Common myeloid progenitor, CD34-positive (primary cell): ENCODE data around the gene PUM1.

Source experiments
- CTCF ChIA-PET: fragments of 350-600 bp; sonication (Branson Sonifier 250); formaldehyde crosslinking; loops from one replicate; lab custom pipeline; 2021; ENCODE audit warnings: antibody characterized with exemption; lab: Charles Lee
- POLR2A ChIA-PET: fragments of 350-600 bp; sonication (Branson Sonifier 250); formaldehyde crosslinking; loops from one replicate; lab custom pipeline; 2021; ENCODE audit warnings: antibody characterized with exemption; lab: Charles Lee
- DNase-seq, 3 donors: peaks; one replicate each; pipeline versions ENCODE4 v3.0.0 to v3.0.0-alpha.2; 2013
- H3K27ac ChIP-seq, 2 experiments: 1 replicate in 1 of 2; 2 replicates in 1 of 2; pipeline ENCODE4 v1.7.0; 2013; ENCODE audit warnings: inconsistent platforms in 2 of 2, low read length in 2 of 2, mild to moderate bottlenecking in 2 of 2, low read depth in 1 of 2, moderate library complexity in 1 of 2; ENCODE audit not compliant: severe bottlenecking in 2 of 2, insufficient read depth in 1 of 2, poor library complexity in 1 of 2
- H3K27me3 ChIP-seq, 5 experiments: replicated peaks in 2 of 5; 1 replicate in 3 of 5; 2 replicates in 2 of 5; pipeline versions ENCODE4 v1.6.1 to v1.7.0; 2013; ENCODE audit warnings: low read length in 4 of 5, mild to moderate bottlenecking in 2 of 5, moderate library complexity in 2 of 5, inconsistent platforms in 1 of 5; ENCODE audit not compliant: insufficient read depth in 5 of 5, control insufficient read depth in 4 of 5
- H3K36me3 ChIP-seq, 4 experiments: 1 replicate in 2 of 4; 2 replicates in 2 of 4; pipeline versions ENCODE4 v1.6.1 to v1.7.0; 2013; ENCODE audit warnings: low read length in 3 of 4, control low read depth in 1 of 4, mild to moderate bottlenecking in 1 of 4; ENCODE audit not compliant: control insufficient read depth in 4 of 4, insufficient read depth in 4 of 4
- H3K4me1 ChIP-seq, 4 experiments: 1 replicate in 3 of 4; 2 replicates in 1 of 4; pipeline versions ENCODE4 v1.6.1 to v1.7.1; 2013; ENCODE audit warnings: low read length in 3 of 4, mild to moderate bottlenecking in 3 of 4, control low read depth in 1 of 4, inconsistent platforms in 1 of 4, moderate library complexity in 1 of 4; ENCODE audit not compliant: control insufficient read depth in 4 of 4, insufficient read depth in 4 of 4; ENCODE audit errors: control extremely low read depth in 1 of 4
- H3K4me3 ChIP-seq, 7 experiments: 1 replicate in 4 of 7; 2 replicates in 3 of 7; pipeline versions ENCODE4 v1.5.1 to v1.7.0; 2013; ENCODE audit warnings: mild to moderate bottlenecking in 7 of 7, low read length in 6 of 7, moderate library complexity in 6 of 7, inconsistent platforms in 2 of 7, low read depth in 2 of 7, control low read depth in 1 of 7; ENCODE audit not compliant: insufficient read depth in 4 of 7, control insufficient read depth in 1 of 7; ENCODE audit errors: extremely low read depth in 1 of 7
- H3K9me3 ChIP-seq, 5 experiments: 1 replicate in 4 of 5; 2 replicates in 1 of 5; pipeline versions ENCODE4 v1.6.1 to v1.7.1; 2013; ENCODE audit warnings: low read length in 4 of 5, mild to moderate bottlenecking in 2 of 5, inconsistent platforms in 1 of 5, low read depth in 1 of 5, moderate library complexity in 1 of 5; ENCODE audit not compliant: control insufficient read depth in 4 of 5, insufficient read depth in 2 of 5; ENCODE audit errors: control extremely low read depth in 1 of 5
- WGBS: methylation state at CpG from one replicate; pipeline ENCODE4 v1.1.5; 2013; ENCODE audit not compliant: insufficient coverage; 5-methylcytosine and 5-hydroxymethylcytosine counted together

PUM1 gene

DNA sequence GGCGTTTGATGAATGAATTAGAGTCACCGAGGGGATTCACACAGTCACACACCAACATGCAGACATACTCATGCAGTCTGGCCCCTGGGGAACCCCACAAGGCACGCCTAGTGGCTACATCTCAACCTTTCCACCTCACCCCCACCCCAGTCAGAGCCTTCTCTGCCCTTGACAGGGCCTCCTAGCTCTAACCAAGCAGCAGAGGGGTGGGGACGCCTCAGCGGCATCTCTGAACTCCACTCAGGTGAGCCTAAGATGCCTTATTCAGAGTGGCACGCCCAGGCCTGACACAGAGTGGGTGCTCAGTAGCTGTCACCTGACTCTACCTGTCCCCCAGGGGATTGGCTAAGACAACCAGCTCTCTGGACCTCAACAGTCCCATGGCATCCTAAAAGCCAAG lies 153.3 kb downstream of the PUM1 start:
- H3K9me3 ChIP-seq, result no peaks in the 10 kb centered on the region
- no peak for DNase-seq
- H3K27ac ChIP-seq, result no peak overlapping the region
- ChIA-PET CTCF (interaction anchor here (0.5 to 8.4 kb wide), 24 partner anchors 10 to 193 kb away, joined by 3 to 252 read pairs (median 6); partner anchors contain the start of gene MATN1), POLR2A (no interaction called here)
- 93% methylated on average over 4 of the region's 6 CpGs for WGBS
- no peaks in the 10 kb centered on the region for H3K36me3 ChIP-seq
- H3K4me3 ChIP-seq, result no peak overlapping the region
- peaks cover 0 to 35% (median 25%) of the 10 kb centered on the region in 5 experiments for H3K27me3 ChIP-seq
- peaks cover 0 to 29% (median 16%) of the 10 kb centered on the region in 4 experiments for H3K4me1 ChIP-seq

GRCh38 chr1:30911059-30911954 lies 154.2 kb downstream of the PUM1 start:
- POLR2A ChIA-PET, result no interaction called here
- peaks cover 0 to 29% (median 16%) of the 10 kb centered on the region in 4 experiments for H3K4me1 ChIP-seq
- DNase-seq, result peak; percentile 62 to 76 (median 69)

DNA sequence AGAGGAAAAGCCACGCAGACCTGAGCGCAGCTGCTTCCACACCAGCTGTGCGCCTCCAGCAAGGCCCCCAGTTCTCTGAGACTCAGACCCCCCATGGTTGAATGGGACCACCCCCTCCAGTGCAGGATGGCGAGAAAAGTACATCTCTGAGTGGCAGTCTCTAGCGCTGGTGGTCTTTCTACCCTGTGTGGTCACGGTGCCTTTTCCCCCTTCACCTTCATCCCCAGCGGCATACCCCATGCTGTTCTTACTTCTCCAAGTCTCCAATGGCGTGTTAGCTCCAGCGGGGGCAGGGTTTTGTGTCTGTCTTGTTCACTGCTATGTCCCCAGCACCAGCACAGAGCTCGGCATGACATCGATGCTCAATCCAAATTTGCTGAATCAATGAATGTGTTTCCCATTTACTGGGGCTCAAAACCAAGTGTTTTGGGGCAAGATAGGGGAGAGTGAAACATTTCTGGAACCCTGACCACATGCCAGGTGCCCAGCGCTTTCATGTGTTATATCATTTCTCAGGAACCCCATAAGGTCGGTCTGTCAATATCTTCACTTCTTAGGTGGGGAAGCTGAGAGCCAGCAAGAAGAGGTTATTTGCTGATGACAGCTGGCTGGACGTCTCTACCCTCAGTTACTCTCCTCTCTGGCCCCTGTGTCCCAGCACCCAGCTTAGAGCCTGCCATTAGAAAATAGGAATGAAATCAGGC lies 156.0 kb downstream of the PUM1 start:
- Histone ChIP-seq H3K36me3 (no peaks in the 10 kb centered on the region), H3K4me1 (peaks cover 0 to 29% (median 16%) of the 10 kb centered on the region in 4 experiments), H3K4me3 (no peak overlapping the region), H3K27ac (no peak overlapping the region), H3K9me3 (no peaks in the 10 kb centered on the region), H3K27me3 (peaks cover 0 to 60% (median 41%) of the 10 kb centered on the region in 5 experiments)
- POLR2A ChIA-PET, result interaction anchor here (1.2 kb wide), 1 partner anchor 37 kb away, joined by 3 read pairs; no protein-coding TSS in a partner anchor
- CTCF ChIA-PET, result interaction anchor here (2.0 to 8.4 kb wide), 9 partner anchors 11 to 190 kb away, joined by 7 to 252 read pairs (median 33); no protein-coding TSS in a partner anchor
- DNase-seq, result peak in 2 of 3 donors; percentile 46 to 48
- 28% methylated on average over 13 of the region's 14 CpGs for WGBS

More at GRCh38 chr1:30911059-30911954, 154.2 kb downstream of the PUM1 start:
- CTCF ChIA-PET, result interaction anchor here (0.5 to 8.4 kb wide), 32 partner anchors 8 to 192 kb away, joined by 3 to 252 read pairs (median 7); partner anchors contain the start of gene MATN1
- no peaks in the 10 kb centered on the region for H3K9me3 ChIP-seq
- peaks cover 0 to 44% (median 33%) of the 10 kb centered on the region in 5 experiments for H3K27me3 ChIP-seq
- H3K27ac ChIP-seq, result no peak overlapping the region
- 48% methylated on average over 7 of the region's 9 CpGs for WGBS
- no peaks in the 10 kb centered on the region for H3K36me3 ChIP-seq
- no peak overlapping the region for H3K4me3 ChIP-seq

GRCh38 chr1:30908696-30909364 lies 156.7 kb downstream of the PUM1 start, which contains the start of gene SDC3:
SDC3 (minus strand) TSS chr1:30908758; CDS start chr1:30908586, 172 bp downstream.
- WGBS, result 1% methylated on average over 56 of the region's 68 CpGs
- ChIA-PET CTCF (interaction anchor here (2.8 to 8.4 kb wide), 6 partner anchors 12 to 189 kb away, joined by 17 to 252 read pairs (median 46); no protein-coding TSS in a partner anchor), POLR2A (interaction anchor here (1.2 kb wide), 1 partner anchor 36 kb away, joined by 3 read pairs; no protein-coding TSS in a partner anchor)
- Histone ChIP-seq H3K36me3 (no peaks in the 10 kb centered on the region), H3K27ac (no peak within 1 kb of the TSS), H3K9me3 (no peaks in the 10 kb centered on the region), H3K4me1 (peaks cover 0 to 29% (median 16%) of the 10 kb centered on the region in 4 experiments), H3K27me3 (peaks cover 0 to 67% (median 41%) of the 10 kb centered on the region in 5 experiments), H3K4me3 (peak within 1 kb of the TSS in 3 of 7 experiments; percentile 8 to 29 (median 27))
- peak in 1 of 3 donors; percentile 42 for DNase-seq

DNA sequence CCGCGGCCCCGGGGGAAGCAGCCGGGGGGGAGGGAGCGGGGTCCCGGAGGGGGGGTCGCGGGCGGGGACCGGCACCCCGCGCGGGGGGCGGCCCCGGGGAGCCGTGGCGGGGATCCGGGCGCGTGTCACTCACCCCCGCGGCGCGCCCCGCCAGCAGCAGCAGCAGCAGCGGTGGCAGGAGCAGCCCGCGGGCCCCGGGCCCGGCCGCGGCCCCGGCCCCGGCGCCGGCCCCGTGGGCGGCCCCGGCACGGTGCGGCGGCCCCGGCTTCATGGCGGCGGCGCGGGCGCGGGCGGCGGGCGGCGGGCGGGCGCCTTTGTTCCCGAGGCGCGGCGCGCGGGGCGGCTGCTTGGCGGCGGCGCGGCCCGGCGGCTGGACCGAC lies 157.2 kb downstream of the PUM1 start:
- Histone ChIP-seq H3K36me3 (no peaks in the 10 kb centered on the region), H3K4me1 (peaks cover 0 to 24% (median 12%) of the 10 kb centered on the region in 4 experiments), H3K27ac (no peak overlapping the region), H3K27me3 (peaks cover 0 to 73% (median 41%) of the 10 kb centered on the region in 5 experiments), H3K9me3 (no peaks in the 10 kb centered on the region), H3K4me3 (no peak overlapping the region)
- WGBS, result 0% methylated on average over 40 of the region's 69 CpGs
- ChIA-PET POLR2A (no interaction called here), CTCF (interaction anchor here (8.4 kb wide), 1 partner anchor 110 kb away, joined by 252 read pairs; no protein-coding TSS in a partner anchor)
- no peak for DNase-seq
